Gastrocnemius medialis (tissue), 4 donors: ENCODE data around the gene TRIM62. TPM values are rescaled to one million over a fixed set of nuclear protein-coding genes. Genes with fewer than 3 reads are reported as not detected.

ENCODE experiments used
- ATAC-seq, 2 donors: fragments of 150-250 bp; one replicate each; pipeline ENCODE4 v1.9.1; 2016
- DNase-seq, 2 donors: peaks; one replicate each; pipeline ENCODE4 v3.0.0-alpha.2; 2019
- H3K27ac ChIP-seq, 4 donors: fragments of 200-600 bp; sonication (generic); 1 replicate in 1 of 4; 2 replicates in 3 of 4; pipeline ENCODE4 v1.5.1; 2016 to 2018; ENCODE audit warnings: mild to moderate bottlenecking in 2 of 4, moderate library complexity in 1 of 4
- H3K27me3 ChIP-seq, 3 donors: fragments of 200-600 bp; sonication (generic) in 2 of 3; 1 replicate in 1 of 3; 2 replicates in 2 of 3; pipeline versions ENCODE4 v1.5.1 to v1.6.0; 2016 to 2019; ENCODE audit warnings: mild to moderate bottlenecking in 1 of 3, moderate library complexity in 1 of 3
- H3K36me3 ChIP-seq, 2 donors: fragments of 200-600 bp; sonication (generic) in 1 of 2; one replicate each; pipeline ENCODE4 v1.5.1; 2017 to 2018
- H3K4me1 ChIP-seq, 2 donors: fragments of 200-600 bp; sonication (generic) in 1 of 2; one replicate each; pipeline ENCODE4 v1.5.1; 2016 to 2017; ENCODE audit warnings: mild to moderate bottlenecking in 2 of 2
- H3K4me3 ChIP-seq, 4 donors: fragments of 200-600 bp; sonication (generic) in 3 of 4; 1 replicate in 1 of 4; 2 replicates in 3 of 4; pipeline ENCODE4 v1.5.1; 2016 to 2019; ENCODE audit warnings: mild to moderate bottlenecking in 2 of 4
- H3K9me3 ChIP-seq, 3 donors: fragments of 200-600 bp; sonication (generic) in 2 of 3; 1 replicate in 1 of 3; 2 replicates in 2 of 3; pipeline ENCODE4 v1.5.1; 2016 to 2019
- POLR2A ChIP-seq, 2 donors: fragments of 450-650 bp; IDR thresholded peaks; one replicate each; pipeline ENCODE4 v1.6.1; 2017; ENCODE audit warnings: antibody characterized with exemption in 2 of 2, mild to moderate bottlenecking in 2 of 2, moderate library complexity in 2 of 2
- in situ Hi-C, 4 donors: fragments of 200-750 bp; cut with MboI; loops; one replicate each; pipeline versions ENCODE4 v1.15.0 to v1.8.0; 2017; ENCODE audit warnings: low sequenced_read_pairs in 4 of 4
- intact Hi-C: fragments of 100-400 bp; cut with DNase I; formaldehyde crosslinking; loops from one replicate; pipeline ENCODE4 v1.15.1; 2023; ENCODE audit warnings: low total_unique reads
- total RNA-seq, 4 donors: library from RNA; depleted of rRNA; stranded (reverse); fragments of >200 nt; gene quantifications; one replicate each; pipeline versions ENCODE4 v1.1.0 to v1.2.3, GENCODE V29; 2016
- TF ChIP-seq, protein P1 (sequence below), 5 experiments: fragments of 450-650 bp in 3 of 5; fragments of 200-600 bp in 2 of 5; sonication (generic) in 2 of 5; IDR thresholded peaks in 4 of 5; conservative IDR thresholded peaks in 1 of 5; 1 replicate in 4 of 5; 2 replicates in 1 of 5; pipeline ENCODE4 v1.5.1; 2016 to 2019; ENCODE audit warnings: antibody characterized with exemption in 5 of 5, mild to moderate bottlenecking in 3 of 5, moderate library complexity in 3 of 5

TRIM62 gene
- total RNA-seq, 4 donors from 2014 or later, result 3.3 to 10.8 (median 7.4) TPM

DNA sequence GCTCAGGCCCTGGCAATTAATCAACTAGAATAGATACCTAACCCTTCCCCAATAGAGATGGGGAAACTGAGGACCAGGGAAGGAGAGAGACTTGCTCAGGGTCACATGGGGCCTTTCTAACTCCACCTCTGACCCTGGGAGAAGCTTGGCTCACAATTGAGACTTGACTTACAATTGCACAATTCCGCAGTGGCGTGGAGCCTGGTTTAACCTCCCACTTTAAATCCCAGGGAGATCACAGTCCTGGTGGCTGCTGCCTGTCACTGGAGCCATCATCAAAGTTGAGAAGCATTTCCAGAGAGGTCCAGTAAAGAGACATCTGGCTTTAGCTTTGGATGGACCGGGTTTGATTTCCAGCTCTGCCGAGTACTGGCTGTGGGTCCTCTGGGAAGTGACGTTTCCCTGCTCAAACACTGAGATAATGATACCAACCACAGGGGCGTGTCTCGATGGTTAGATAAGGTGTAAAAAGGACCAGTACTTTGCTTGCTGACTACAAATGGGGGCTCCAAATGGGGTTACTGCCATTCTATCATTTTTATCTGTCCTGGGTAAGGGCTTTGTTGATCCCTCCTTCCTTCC, 39.3 kb downstream of the TRIM62 start:
- intact Hi-C loops, result no loop called here
- in situ Hi-C loops, result no loop called here
- DNase-seq, result peak in 1 of 2 donors; percentile 43

DNA sequence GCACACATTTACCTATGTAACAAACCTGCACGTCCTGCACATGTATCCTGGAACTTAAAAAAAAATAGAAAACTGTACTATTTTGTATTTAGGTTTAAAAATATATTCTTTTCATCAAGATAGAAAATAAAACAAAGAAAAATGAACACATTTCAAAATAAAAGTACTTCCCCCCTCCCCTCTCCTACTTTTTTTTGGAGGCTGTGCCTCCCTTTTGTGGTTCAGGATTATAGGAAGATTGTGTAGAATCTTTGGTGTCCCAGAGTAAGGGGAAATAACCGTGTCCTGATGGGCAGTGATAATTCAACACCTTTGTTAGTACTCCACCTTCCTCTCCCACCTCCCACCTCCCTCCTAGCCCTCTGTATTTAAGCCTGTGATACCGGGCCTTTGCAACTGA, 40.1 kb downstream of the TRIM62 start:
- intact Hi-C loops (no loop called here), in situ Hi-C loops (no loop called here)
- H3K4me1 ChIP-seq, result peaks cover 0 to 3% of the 10 kb centered on the region in 2 donors
- H3K36me3 ChIP-seq, result peaks cover 0 to under 1% of the 10 kb centered on the region in 2 donors
- no peak overlapping the region for H3K27ac ChIP-seq
- no peaks in the 10 kb centered on the region for H3K9me3 ChIP-seq
- no peak for DNase-seq
- TF ChIP-seq, protein P1, sequence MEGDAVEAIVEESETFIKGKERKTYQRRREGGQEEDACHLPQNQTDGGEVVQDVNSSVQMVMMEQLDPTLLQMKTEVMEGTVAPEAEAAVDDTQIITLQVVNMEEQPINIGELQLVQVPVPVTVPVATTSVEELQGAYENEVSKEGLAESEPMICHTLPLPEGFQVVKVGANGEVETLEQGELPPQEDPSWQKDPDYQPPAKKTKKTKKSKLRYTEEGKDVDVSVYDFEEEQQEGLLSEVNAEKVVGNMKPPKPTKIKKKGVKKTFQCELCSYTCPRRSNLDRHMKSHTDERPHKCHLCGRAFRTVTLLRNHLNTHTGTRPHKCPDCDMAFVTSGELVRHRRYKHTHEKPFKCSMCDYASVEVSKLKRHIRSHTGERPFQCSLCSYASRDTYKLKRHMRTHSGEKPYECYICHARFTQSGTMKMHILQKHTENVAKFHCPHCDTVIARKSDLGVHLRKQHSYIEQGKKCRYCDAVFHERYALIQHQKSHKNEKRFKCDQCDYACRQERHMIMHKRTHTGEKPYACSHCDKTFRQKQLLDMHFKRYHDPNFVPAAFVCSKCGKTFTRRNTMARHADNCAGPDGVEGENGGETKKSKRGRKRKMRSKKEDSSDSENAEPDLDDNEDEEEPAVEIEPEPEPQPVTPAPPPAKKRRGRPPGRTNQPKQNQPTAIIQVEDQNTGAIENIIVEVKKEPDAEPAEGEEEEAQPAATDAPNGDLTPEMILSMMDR (IDR thresholded peaks at IDR 0.05 in 4 of 5, conservative IDR thresholded peaks at IDR 0.05 in 1 of 5), result no peak
- TF ChIP-seq POLR2A (IDR thresholded peaks at IDR 0.05), result no peak
- no peaks in the 10 kb centered on the region for H3K27me3 ChIP-seq
- ATAC-seq, result no peak
- no peak overlapping the region for H3K4me3 ChIP-seq

More for the DNA sequence above, 39.3 kb downstream of the TRIM62 start:
- ATAC-seq, result peak; percentile 23 to 45
- Histone ChIP-seq H3K27ac (no peak overlapping the region), H3K9me3 (no peaks in the 10 kb centered on the region), H3K27me3 (no peaks in the 10 kb centered on the region), H3K4me3 (no peak overlapping the region), H3K4me1 (peaks cover 0 to 3% of the 10 kb centered on the region in 2 donors), H3K36me3 (peaks cover 0 to 9% of the 10 kb centered on the region in 2 donors)
- TF ChIP-seq, protein P1 (IDR thresholded peaks at IDR 0.05 in 4 of 5, conservative IDR thresholded peaks at IDR 0.05 in 1 of 5), result no peak
- TF ChIP-seq POLR2A (IDR thresholded peaks at IDR 0.05), result no peak

DNA sequence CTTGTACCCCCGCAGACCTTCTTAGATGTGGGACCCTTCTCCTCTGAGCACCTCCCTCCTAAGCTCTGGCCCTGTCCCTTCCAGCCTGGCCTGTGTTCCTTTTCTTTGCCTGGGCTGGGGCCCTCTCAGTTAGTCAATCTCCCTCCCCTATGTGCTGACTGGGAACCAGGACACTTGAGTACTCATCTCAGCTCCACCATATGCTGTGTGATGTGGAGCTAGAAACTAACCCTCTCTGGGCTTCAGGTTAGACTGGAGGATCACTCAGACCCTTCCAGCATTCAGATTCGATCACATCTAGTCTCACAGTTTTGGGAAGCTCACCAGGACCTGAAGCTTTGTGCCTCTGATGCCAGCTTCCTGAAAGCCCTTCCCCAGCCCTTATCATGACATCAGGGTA, 40.6 kb downstream of the TRIM62 start:
- DNase-seq, result no peak
- Histone ChIP-seq H3K36me3 (no peaks in the 10 kb centered on the region), H3K9me3 (no peaks in the 10 kb centered on the region), H3K27me3 (no peaks in the 10 kb centered on the region), H3K27ac (no peak overlapping the region), H3K4me3 (no peak overlapping the region), H3K4me1 (peaks cover 0 to 3% of the 10 kb centered on the region in 2 donors)
- no peak for TF ChIP-seq POLR2A (IDR thresholded peaks at IDR 0.05)
- TF ChIP-seq, protein P1 (IDR thresholded peaks at IDR 0.05 in 4 of 5, conservative IDR thresholded peaks at IDR 0.05 in 1 of 5), result no peak
- intact Hi-C loops (no loop called here), in situ Hi-C loops (no loop called here)
- no peak for ATAC-seq

DNA sequence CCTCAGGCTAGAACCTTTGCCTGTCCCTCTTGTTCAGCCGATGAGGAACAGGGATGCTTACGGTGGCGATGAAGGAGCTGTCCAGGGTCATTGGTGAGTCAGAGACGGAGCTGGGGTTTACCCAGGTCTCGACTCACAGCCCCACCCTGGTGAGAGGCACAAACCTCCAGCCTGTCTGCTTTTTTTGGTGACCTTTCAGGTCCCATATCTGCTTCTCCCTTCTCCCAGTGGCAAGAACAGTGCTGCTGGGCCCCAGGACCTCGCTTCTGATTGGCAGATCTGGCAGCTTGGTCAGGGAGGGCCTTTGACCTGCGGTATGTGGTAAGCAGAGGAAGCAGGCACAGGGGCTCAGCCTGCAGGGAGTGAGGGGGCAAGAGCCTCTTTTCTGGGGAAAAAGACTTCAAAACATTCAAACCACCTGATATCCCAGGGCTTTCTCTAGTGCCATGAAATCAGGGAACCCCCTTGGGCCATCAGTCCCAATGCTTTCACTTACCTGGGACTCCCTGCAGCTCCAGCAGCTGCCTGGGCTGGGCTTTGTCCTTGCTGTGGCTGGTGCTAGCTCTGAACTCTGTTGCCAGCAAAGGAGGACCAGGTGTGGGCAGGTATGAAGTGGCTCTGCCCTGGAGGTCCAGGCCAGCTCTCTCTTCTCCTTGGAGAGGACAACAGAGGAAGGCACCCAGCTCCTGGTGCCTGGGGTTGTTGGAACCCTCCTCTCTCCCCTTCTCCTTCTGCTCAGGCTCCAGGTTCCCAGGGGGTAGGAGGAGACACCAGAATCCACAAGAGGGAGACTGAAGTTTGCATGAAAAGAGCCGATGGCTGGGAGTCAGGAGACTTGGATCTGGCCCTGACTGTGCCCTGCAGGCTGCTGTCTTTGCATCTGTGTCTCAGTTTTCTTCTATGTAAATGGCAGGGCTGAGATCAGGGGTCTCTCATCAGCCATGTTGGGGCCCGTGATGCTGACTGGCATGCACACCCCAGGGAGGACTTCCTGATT, 41.4 kb downstream of the TRIM62 start:
- in situ Hi-C loops (no loop called here), intact Hi-C loops (no loop called here)
- Histone ChIP-seq H3K27me3 (no peaks in the 10 kb centered on the region), H3K4me3 (no peak overlapping the region), H3K4me1 (peaks cover 0 to 3% of the 10 kb centered on the region in 2 donors), H3K9me3 (no peaks in the 10 kb centered on the region), H3K36me3 (no peaks in the 10 kb centered on the region), H3K27ac (no peak overlapping the region)
- DNase-seq (no peak), ATAC-seq (no peak)
- TF ChIP-seq, protein P1 (IDR thresholded peaks at IDR 0.05 in 4 of 5, conservative IDR thresholded peaks at IDR 0.05 in 1 of 5), result peak in 1 of 5 experiments; percentile 13
- TF ChIP-seq POLR2A (IDR thresholded peaks at IDR 0.05), result no peak
